Muscle layer of colon (tissue), 2 donors: Measurements from ENCODE around the gene DNASE2.
"Not testable (repeated sequence)": the region's sequence is repeated elsewhere in the genome, so short reads cannot be mapped to it uniquely, and the experiment has no call there.

Experiments used
- H3K27ac ChIP-seq: one replicate; pipeline ENCODE4 v1.7.0; 2013; ENCODE audit warnings: low read depth, mild to moderate bottlenecking, low read length, moderate library complexity
- H3K27me3 ChIP-seq, 2 donors: one replicate each; pipeline ENCODE4 v1.7.0; 2013; ENCODE audit warnings: low read length in 2 of 2, mild to moderate bottlenecking in 2 of 2; ENCODE audit not compliant: insufficient read depth in 2 of 2, control insufficient read depth in 1 of 2
- H3K36me3 ChIP-seq: one replicate; pipeline ENCODE4 v1.7.0; 2013; ENCODE audit warnings: mild to moderate bottlenecking, low read length; ENCODE audit not compliant: insufficient read depth
- H3K4me1 ChIP-seq: one replicate; pipeline ENCODE4 v1.7.0; 2013; ENCODE audit warnings: mild to moderate bottlenecking, low read length; ENCODE audit not compliant: insufficient read depth
- H3K4me3 ChIP-seq, 2 donors: one replicate each; pipeline ENCODE4 v1.7.0; 2013; ENCODE audit warnings: low read length in 2 of 2, low read depth in 1 of 2, mild to moderate bottlenecking in 1 of 2, moderate library complexity in 1 of 2
- H3K9ac ChIP-seq: one replicate; pipeline ENCODE4 v1.7.0; 2013; ENCODE audit warnings: low read length
- H3K9me3 ChIP-seq: one replicate; pipeline ENCODE4 v1.7.0; 2013; ENCODE audit warnings: mild to moderate bottlenecking, low read length
- donor health status: abdominal sarcoma.
- donor health status: Adenocarcinoma of cecum.

The DNASE2 gene

DNA sequence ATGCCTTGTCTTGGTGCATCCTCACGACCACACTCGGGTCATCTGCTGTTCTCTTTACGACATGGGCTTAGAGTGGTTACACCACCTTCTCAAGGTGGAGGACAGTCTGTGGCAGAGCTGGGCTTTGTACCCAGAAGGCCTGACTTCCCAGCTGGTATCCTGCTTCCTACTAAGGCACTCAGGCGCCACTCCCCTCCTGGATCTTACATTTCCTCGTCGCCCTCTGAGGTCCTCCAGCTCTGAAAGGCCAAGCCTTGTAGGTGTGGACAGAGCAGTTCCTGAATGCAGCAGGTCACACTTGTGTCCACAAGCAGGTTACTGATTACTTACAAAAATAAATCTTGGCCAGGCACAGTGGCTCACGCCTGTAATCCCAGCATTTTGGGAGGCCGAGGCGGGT, 25.9 kb upstream of the DNASE2 start:
- H3K4me3 ChIP-seq: no peak overlapping the region
- H3K27me3 ChIP-seq: no peaks in the 10 kb centered on the region
- no peak overlapping the region for H3K27ac ChIP-seq
- H3K4me1 ChIP-seq: peaks cover 3% of the 10 kb centered on the region
- no peaks in the 10 kb centered on the region for H3K9me3 ChIP-seq
- H3K36me3 ChIP-seq: no peaks in the 10 kb centered on the region
- H3K9ac ChIP-seq: no peak overlapping the region

DNA sequence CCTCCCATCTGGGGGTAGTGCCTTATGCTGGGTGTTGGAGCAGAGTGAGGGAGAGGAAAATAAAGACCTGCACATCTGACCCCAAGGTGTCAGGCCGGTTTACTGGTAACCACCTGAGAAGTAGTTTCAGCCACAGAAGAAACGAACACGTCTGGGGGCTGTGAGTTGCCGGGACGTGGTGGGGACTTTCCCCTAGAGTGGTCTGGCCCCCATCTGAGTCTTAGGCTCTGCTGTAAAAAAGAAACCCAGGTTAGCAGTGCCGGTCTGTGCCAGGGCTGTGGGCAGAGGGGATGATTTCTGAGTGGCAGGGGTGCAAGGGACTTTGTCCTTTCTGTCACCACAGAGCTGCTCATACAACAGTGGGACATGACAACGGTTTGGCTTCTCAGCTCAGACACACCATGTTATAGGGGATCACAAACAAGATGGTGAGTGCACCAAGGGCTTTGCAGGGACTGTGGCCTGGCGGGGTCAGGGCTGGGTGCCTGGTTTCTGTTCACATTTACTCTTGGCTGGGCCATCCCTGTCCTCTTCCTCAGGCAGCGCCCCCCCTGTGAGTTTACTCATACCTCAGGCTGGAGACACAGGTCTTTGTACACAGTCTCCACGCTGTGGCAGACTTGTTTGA, 18.8 kb upstream of the DNASE2 start:
- Histone ChIP-seq H3K36me3 (peaks cover 22% of the 10 kb centered on the region), H3K27ac (no peak overlapping the region), H3K9ac (no peak overlapping the region), H3K9me3 (no peaks in the 10 kb centered on the region), H3K27me3 (no peaks in the 10 kb centered on the region), H3K4me3 (no peak overlapping the region), H3K4me1 (no peaks in the 10 kb centered on the region)

DNA sequence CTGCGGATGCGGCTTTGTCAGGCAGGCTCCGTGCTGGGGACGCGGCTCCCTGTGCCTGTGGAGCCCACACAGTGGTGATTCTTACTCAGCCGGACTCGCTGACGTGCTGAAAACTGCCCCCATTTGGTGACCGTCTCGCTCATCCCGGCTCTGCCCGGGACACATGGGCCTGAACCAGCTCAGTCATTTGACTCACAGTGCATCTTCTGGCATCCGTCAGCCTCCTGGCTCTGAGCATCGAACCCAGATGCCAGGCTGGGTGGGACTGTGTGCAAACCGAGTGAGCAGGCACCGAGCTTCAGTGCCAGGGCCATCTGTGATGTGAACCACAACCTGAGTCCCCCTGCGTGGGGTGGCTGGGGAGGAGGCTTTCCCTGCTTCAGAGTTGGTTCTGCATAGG, 15.2 kb upstream of the DNASE2 start:
- no peak overlapping the region for H3K4me3 ChIP-seq
- no peaks in the 10 kb centered on the region for H3K27me3 ChIP-seq
- no peaks in the 10 kb centered on the region for H3K9me3 ChIP-seq
- H3K4me1 ChIP-seq: peaks cover 9% of the 10 kb centered on the region
- peaks cover 38% of the 10 kb centered on the region for H3K36me3 ChIP-seq
- H3K27ac ChIP-seq: no peak overlapping the region
- no peak overlapping the region for H3K9ac ChIP-seq

DNA sequence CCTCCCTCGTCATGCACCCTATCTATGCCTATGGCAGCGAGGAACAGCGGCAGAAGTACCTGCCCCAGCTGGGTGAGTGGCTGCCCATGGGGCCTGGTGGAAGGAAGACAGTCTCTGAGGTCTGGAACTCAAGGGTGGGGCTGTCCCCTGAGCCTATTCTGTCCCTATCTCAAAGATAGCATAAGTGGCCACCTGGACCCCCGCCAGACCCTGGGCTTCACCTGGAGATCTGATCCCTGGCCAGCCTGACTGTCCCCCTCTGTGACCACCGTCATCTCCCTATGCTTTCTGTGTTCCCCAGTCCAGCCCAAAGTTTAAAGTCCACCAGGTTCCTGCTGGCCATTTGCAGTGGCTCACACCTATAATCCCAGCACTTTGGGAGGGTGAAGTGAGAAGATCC, 12.3 kb upstream of the DNASE2 start:
- no peak overlapping the region for H3K27ac ChIP-seq
- no peak overlapping the region for H3K4me3 ChIP-seq
- peaks cover 14% of the 10 kb centered on the region for H3K4me1 ChIP-seq
- no peaks in the 10 kb centered on the region for H3K9me3 ChIP-seq
- H3K27me3 ChIP-seq: no peaks in the 10 kb centered on the region
- H3K36me3 ChIP-seq: peaks cover 38% of the 10 kb centered on the region
- H3K9ac ChIP-seq: no peak overlapping the region

DNA sequence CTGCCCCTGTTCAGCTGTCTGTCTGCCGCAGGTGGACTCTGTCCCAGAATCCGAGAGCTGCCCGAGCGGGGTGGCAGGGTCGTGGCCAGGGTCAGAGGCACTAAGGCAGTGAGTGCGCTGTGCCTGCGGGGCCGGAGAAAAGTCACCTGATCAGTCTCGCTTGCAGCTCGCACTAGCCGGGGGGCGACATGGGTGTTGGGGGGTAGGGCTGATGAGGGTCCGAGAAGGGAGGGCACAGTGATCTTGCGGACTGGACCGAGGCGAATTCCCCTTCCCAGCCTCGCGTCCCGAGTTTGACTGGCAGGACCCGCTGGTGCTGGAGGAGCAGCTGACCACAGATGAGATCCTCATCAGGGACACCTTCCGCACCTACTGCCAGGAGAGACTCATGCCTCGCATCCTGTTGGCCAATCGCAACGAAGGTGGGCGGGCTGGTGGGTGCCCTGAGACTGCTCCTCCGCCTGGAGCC, 10.3 kb upstream of the DNASE2 start:
- H3K4me1 ChIP-seq: peaks cover 14% of the 10 kb centered on the region
- peaks cover 24% of the 10 kb centered on the region for H3K36me3 ChIP-seq
- peaks cover 0 to 2% of the 10 kb centered on the region in 2 donors for H3K27me3 ChIP-seq
- H3K9me3 ChIP-seq: no peaks in the 10 kb centered on the region
- H3K4me3 ChIP-seq: peak overlapping the region; percentile 93 to 97
- H3K9ac ChIP-seq: peak overlapping the region; percentile 24
- H3K27ac ChIP-seq: no peak overlapping the region

DNA sequence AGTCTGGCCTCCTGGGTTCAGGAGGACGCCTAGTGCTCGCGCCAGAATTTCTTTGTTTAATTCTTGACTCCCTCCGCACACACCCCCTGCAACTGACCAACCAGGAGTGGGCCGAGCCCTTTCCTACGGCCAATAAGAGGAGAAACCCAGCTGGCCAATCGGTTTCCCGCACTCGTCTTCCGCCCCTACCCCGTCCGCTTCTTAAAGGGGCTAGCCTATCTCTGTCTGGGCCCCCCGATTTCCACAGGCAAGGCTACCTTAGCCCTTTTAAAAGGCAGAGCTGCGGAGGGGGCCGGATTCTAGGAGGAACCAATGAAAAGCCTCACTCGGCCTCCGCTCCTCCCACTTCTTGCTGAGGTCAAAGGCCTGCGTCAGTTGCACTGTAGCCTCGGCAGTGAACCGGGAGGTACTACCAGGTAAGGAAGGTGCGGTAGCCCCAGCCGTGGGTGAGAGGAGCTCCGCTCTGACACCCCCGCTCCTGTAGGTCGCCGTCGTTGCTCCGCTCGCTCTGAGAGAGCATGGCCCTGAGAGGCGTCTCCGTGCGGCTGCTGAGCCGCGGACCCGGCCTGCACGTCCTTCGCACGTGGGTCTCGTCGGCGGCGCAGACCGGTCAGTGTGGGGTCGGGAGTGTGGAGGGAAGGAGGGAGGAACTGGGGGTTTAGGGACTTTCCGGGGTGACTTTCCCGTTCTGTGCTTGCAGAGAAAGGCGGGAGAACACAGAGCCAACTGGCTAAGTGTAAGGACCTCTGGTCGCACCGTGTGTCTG, 9.7 kb upstream of the DNASE2 start, which contains the start of gene GCDH:
TSS of gene GCDH (plus strand) at position 374 of the 766 bp plus-strand sequence. CDS start at position 519, 145 bp downstream.
- Histone ChIP-seq H3K4me1 (peaks cover 14% of the 10 kb centered on the region), H3K36me3 (peaks cover 18% of the 10 kb centered on the region), H3K9ac (peak within 1 kb of the TSS; percentile 24), H3K4me3 (peak within 1 kb of the TSS; percentile 93 to 97), H3K27me3 (peaks cover 2 to 5% of the 10 kb centered on the region in 2 donors), H3K27ac (peak within 1 kb of the TSS; percentile 88), H3K9me3 (no peaks in the 10 kb centered on the region)

DNA sequence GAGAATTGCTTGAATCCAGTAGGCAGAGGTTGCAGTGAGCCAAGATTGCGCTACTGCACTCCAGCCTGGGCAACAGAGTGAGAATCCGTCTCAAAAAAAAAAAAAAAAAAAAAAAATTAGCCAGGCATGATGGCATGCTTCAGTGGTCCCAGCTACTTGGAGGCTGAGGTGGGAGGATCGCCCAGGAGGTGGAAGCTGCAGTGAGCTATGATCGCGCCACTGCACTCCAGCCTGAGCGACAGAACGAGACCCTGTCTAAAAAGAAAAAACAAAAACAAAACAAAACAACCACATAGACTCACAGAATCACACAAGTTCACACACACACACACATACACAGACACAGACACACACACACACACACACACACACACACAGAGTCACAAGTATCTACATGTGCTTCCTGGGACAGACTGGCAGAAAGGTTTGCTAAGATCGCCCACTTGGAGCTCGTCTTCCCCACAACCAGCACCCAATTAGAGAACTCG, 9.1 kb upstream of the DNASE2 start:
- peaks cover 16% of the 10 kb centered on the region for H3K36me3 ChIP-seq
- peak overlapping the region; percentile 21 to 38 for H3K4me3 ChIP-seq
- H3K4me1 ChIP-seq: peaks cover 14% of the 10 kb centered on the region
- not testable (repeated sequence) for H3K27me3 ChIP-seq, H3K9me3 ChIP-seq, H3K27ac ChIP-seq, H3K9ac ChIP-seq

DNA sequence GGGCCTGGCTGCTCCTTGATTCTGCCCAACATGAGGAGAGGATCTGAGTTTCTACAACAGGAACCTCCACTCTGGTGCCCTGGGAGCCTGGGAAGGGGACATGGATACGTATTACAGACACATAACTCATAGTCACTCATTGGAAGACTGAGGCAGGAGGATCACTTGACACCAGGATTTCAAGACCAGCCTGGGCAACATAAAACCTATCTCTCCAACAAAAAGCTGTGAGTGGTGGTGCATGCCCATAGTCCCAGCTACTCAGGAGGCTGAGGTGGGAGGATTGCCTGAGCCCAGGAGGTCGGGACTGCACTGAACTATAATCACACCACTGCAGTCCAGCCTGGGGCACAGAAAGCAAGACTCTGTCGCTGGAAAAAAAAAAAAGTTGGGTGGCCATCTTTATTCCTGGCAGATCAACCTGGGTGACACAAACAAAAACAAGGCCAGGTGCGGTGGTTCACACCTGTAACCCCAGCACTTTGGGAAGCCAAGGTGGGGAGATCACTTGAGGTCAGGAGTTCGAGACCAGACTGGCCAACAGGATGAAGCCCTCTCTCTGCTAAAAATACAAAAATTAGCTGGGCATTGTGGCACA, 6.9 kb upstream of the DNASE2 start:
- H3K27ac ChIP-seq: no peak overlapping the region
- H3K36me3 ChIP-seq: peaks cover 2% of the 10 kb centered on the region
- no peak overlapping the region for H3K4me3 ChIP-seq
- H3K4me1 ChIP-seq: peaks cover 14% of the 10 kb centered on the region
- no peak overlapping the region for H3K9ac ChIP-seq
- peaks cover 11 to 20% of the 10 kb centered on the region in 2 donors for H3K27me3 ChIP-seq
- no peaks in the 10 kb centered on the region for H3K9me3 ChIP-seq

DNA sequence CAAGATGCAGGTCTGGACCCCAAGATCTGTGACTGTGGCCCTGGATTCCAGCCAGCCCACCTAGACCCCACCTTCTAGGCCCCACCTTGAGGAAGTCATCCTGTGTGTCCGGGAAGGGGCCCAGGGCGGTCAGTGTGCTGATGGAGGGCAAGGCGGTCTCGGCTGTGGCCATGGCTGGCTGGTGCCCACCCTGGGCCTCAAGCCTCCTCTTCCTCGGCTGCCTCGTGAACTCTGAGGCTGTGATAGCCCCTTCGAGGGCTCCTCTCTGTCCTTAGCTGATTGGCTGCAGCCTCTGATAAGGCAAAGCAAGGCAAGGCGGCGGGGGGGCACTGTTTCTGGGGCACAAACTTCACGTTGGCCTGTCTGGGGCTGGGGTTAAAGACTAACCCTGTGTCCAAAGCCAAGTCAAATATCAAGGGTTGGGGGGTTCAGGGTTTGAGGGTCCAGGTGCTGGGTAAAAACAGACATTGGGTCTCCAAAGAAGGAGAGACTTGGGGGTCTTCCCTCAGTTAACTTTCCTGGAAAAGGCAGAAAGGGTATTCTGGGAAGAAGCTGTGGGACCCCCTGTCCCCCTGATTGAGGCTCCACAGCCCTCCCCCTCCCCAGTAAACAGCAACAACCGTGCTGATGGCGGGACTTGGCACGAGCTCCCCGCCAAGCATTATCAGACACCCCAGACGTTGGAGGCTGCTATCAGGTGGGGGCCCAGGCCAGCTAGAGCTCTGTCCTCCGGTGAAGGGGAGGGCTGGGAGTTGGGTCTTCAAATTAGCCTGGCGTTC, 5.9 kb upstream of the DNASE2 start, which contains the start of gene KLF1:
TSS of gene KLF1 (minus strand) at position 233 of the 779 bp plus-strand sequence. CDS start at position 172, 61 bp downstream.
- no peaks in the 10 kb centered on the region for H3K36me3 ChIP-seq
- H3K4me3 ChIP-seq: no peak within 1 kb of the TSS
- H3K27me3 ChIP-seq: peaks cover 11 to 20% of the 10 kb centered on the region in 2 donors

DNA sequence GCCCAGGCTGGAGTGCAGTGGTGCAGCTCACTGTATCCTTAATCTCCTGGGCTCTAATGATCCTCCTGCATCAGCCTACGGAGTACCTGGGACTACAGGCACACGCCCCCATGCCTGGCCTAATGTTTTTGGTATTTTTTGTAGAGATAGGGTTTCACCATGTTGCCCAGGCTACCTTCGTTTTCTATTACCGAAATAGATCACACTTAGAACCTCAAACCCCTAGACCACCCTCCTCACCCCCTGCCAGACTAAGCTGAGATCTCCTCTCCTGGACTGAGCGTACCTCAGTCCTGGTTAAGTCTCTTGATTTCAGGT, 5.4 kb upstream of the DNASE2 start:
- Histone ChIP-seq H3K9me3 (no peaks in the 10 kb centered on the region), H3K27ac (no peak overlapping the region), H3K27me3 (peaks cover 11 to 20% of the 10 kb centered on the region in 2 donors), H3K4me3 (no peak overlapping the region), H3K4me1 (peaks cover 6% of the 10 kb centered on the region), H3K9ac (no peak overlapping the region), H3K36me3 (no peaks in the 10 kb centered on the region)

More for the DNA sequence above, 5.9 kb upstream of the DNASE2 start, which contains the start of gene KLF1:
- no peak within 1 kb of the TSS for H3K9ac ChIP-seq
- H3K27ac ChIP-seq: no peak within 1 kb of the TSS
- peaks cover 12% of the 10 kb centered on the region for H3K4me1 ChIP-seq
- H3K9me3 ChIP-seq: no peaks in the 10 kb centered on the region
